Ectodermal cell (in vitro differentiated cells): ENCODE results near the gene GPC6.
"Not testable (repeated sequence)": the region's sequence is repeated elsewhere in the genome, so short reads cannot be mapped to it uniquely, and the experiment has no call there.

Experiments
- H3K27ac ChIP-seq: 2 replicates; pipeline ENCODE4 v1.7.0; 2013; ENCODE audit warnings: mild to moderate bottlenecking, low read depth, low read length; ENCODE audit not compliant: insufficient read depth, poor library complexity, severe bottlenecking
- H3K27me3 ChIP-seq: 2 replicates; pipeline ENCODE4 v1.7.0; 2013; ENCODE audit warnings: mild to moderate bottlenecking, low read length; ENCODE audit not compliant: insufficient read depth, control insufficient read depth, poor library complexity, severe bottlenecking
- H3K36me3 ChIP-seq: one replicate; pipeline ENCODE4 v1.7.0; 2013; ENCODE audit warnings: low read length; ENCODE audit not compliant: control insufficient read depth, insufficient read depth
- H3K4me1 ChIP-seq: one replicate; pipeline ENCODE4 v1.7.0; 2013; ENCODE audit warnings: low read length; ENCODE audit not compliant: control insufficient read depth, insufficient read depth
- H3K4me3 ChIP-seq: 2 replicates; pipeline ENCODE4 v1.7.0; 2013; ENCODE audit warnings: low read depth, low read length, control low read depth; ENCODE audit not compliant: insufficient read depth
- H3K9me3 ChIP-seq: 2 replicates; pipeline ENCODE4 v1.7.0; 2013; ENCODE audit warnings: mild to moderate bottlenecking, low read length, moderate library complexity; ENCODE audit not compliant: control insufficient read depth
- WGBS, 2 experiments: methylation state at CpG; one replicate each; pipeline ENCODE4 v1.1.7; 2013; ENCODE audit warnings: missing lambda C conversion rate in 2 of 2; 5-methylcytosine and 5-hydroxymethylcytosine counted together

Gene GPC6

DNA sequence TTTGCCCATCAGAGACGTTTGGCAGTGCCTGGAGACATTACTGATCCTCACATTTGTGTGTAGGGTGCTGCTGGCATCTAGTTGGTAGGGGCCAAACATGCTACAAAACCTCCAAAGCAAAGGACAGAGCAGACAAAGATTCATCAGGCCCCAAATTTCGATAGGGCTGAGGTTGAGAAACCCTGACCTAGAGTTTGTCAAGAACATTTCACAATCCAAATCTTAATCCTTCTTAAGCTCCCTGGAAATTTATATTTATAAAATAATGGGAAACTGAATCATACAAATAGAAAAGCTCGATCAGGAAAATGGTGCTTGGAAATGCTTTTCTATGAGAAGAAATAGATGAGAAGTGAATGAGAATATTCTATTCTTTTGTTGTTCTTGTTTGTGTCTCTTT, 979.3 kb downstream of the GPC6 start:
- no peak overlapping the region for H3K4me3 ChIP-seq
- no peaks in the 10 kb centered on the region for H3K36me3 ChIP-seq
- no peak overlapping the region for H3K27ac ChIP-seq
- 91 to 93% methylated on average over 3 of the region's 3 CpGs for WGBS, 2 experiments
- no peaks in the 10 kb centered on the region for H3K27me3 ChIP-seq
- no peaks in the 10 kb centered on the region for H3K4me1 ChIP-seq
- no peaks in the 10 kb centered on the region for H3K9me3 ChIP-seq

DNA sequence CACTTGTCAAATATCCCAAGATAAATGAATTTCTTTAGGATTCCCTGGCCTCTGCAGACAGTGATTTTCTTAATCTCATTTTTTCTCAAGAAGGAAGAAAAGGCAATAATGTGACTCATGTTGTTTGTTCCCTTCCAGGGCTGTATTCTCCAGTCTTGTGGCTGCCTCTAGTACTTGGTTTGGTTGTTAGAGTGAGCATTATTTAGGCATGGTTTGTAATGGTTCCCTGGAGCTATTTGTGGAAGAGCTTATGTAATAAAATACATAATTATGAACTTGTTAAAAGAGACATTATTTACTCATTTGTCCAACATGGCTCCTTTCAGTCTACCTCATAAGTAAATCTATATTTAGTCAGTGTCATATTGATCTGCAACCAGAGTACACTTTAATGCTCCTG, 982.5 kb downstream of the GPC6 start:
- Histone ChIP-seq H3K9me3 (no peaks in the 10 kb centered on the region), H3K27me3 (no peaks in the 10 kb centered on the region), H3K4me1 (no peaks in the 10 kb centered on the region), H3K27ac (no peak overlapping the region), H3K36me3 (no peaks in the 10 kb centered on the region), H3K4me3 (no peak overlapping the region)

GRCh38 chr13:94209913-94210312, 983.3 kb downstream of the GPC6 start:
- not testable (repeated sequence) for H3K4me1 ChIP-seq, H3K27ac ChIP-seq, H3K27me3 ChIP-seq, H3K9me3 ChIP-seq, H3K4me3 ChIP-seq, H3K36me3 ChIP-seq
- WGBS, 2 experiments = 88 to 96% methylated on average over 4 of the region's 4 CpGs

GRCh38 chr13:94210816-94211215, 984.2 kb downstream of the GPC6 start:
- H3K9me3 ChIP-seq = no peaks in the 10 kb centered on the region
- no peaks in the 10 kb centered on the region for H3K36me3 ChIP-seq
- 93 to 98% methylated on average over 5 of the region's 5 CpGs for whole genome bisulfite sequencing, 2 experiments
- no peak overlapping the region for H3K4me3 ChIP-seq
- H3K27ac ChIP-seq = no peak overlapping the region
- H3K27me3 ChIP-seq = no peaks in the 10 kb centered on the region
- no peaks in the 10 kb centered on the region for H3K4me1 ChIP-seq

DNA sequence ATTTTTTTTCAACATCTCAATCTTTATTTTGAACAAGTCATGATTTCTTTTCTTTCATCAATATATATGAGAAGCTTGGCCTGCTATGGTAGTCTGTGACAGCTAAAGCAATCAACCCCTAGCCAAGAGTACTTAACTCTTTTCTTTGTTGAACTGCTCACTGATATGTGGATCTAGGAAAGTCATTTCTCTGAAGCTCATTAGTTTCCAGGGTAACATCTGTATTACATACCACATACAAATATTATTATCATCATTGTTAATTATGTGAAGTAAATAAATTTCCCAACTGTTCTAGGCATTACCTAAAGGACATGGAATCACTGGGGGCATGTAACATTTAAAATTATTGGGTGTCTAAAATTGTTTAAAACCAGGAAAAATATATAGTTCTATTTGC, 985.6 kb downstream of the GPC6 start:
- no peak overlapping the region for H3K27ac ChIP-seq
- no peaks in the 10 kb centered on the region for H3K9me3 ChIP-seq
- H3K4me1 ChIP-seq = no peaks in the 10 kb centered on the region
- no peak overlapping the region for H3K4me3 ChIP-seq
- no peaks in the 10 kb centered on the region for H3K27me3 ChIP-seq
- H3K36me3 ChIP-seq = no peaks in the 10 kb centered on the region

GRCh38 chr13:94214121-94214520, 987.5 kb downstream of the GPC6 start:
- no peak overlapping the region for H3K27ac ChIP-seq
- no peaks in the 10 kb centered on the region for H3K9me3 ChIP-seq
- H3K36me3 ChIP-seq = no peaks in the 10 kb centered on the region
- no peaks in the 10 kb centered on the region for H3K27me3 ChIP-seq
- no peak overlapping the region for H3K4me3 ChIP-seq
- WGBS, 2 experiments = no CpG with 5 or more reads among the region's 1 CpG
- H3K4me1 ChIP-seq = no peaks in the 10 kb centered on the region

DNA sequence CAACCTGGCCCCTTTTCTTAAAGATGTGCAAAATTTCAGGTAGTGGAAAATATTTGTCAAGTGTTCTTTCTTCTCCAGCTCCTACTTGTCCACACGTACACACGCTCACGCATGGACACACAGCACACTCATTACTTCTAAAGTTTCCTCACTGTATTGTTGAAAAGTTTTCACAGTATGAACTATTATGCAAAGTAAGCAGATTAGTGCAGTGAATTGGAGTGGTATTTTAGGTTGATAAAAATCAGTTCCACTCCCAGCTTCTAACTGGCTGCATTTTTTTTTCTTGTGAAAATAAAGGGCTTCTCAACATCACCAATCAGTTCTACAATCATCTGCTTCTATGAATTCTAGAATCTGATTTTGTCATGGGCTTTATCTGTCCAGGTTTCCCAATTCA, 988.4 kb downstream of the GPC6 start:
- Histone ChIP-seq H3K27ac (no peak overlapping the region), H3K36me3 (no peaks in the 10 kb centered on the region), H3K4me1 (no peaks in the 10 kb centered on the region), H3K9me3 (no peaks in the 10 kb centered on the region), H3K27me3 (no peaks in the 10 kb centered on the region), H3K4me3 (no peak overlapping the region)
- WGBS, 2 experiments = 100% methylated on average over 2 of the region's 3 CpGs; no CpG with 5 or more reads in 1 of the 2 experiments

DNA sequence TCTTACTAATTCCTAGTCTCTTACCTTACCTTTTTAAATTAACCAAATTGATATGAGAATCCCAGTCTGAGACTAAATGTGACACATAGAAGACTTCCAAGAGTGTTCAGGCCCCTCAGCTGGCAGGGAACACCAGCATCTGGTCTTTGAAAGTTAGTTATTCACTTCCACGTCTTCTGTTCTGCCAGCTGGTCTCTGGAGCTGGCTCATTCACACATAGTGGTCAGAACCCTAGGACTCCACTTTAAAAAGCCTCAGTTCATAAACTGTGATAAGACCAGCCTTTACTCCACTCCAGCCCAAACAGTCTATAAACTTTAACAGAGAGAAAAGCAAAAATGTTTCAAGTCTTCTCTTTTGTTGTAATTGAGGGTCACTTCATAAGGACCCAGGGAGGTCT, 989.9 kb downstream of the GPC6 start:
- Histone ChIP-seq H3K4me1 (no peaks in the 10 kb centered on the region), H3K4me3 (no peak overlapping the region), H3K27me3 (no peaks in the 10 kb centered on the region), H3K27ac (no peak overlapping the region), H3K9me3 (no peaks in the 10 kb centered on the region), H3K36me3 (no peaks in the 10 kb centered on the region)
- WGBS, 2 experiments = 74 to 79% methylated on average over 1 of the region's 1 CpG

GRCh38 chr13:94217370-94217769, 990.8 kb downstream of the GPC6 start:
- no peak overlapping the region for H3K27ac ChIP-seq
- WGBS, 2 experiments = 77 to 91% methylated on average over 3 of the region's 3 CpGs
- no peaks in the 10 kb centered on the region for H3K36me3 ChIP-seq

DNA sequence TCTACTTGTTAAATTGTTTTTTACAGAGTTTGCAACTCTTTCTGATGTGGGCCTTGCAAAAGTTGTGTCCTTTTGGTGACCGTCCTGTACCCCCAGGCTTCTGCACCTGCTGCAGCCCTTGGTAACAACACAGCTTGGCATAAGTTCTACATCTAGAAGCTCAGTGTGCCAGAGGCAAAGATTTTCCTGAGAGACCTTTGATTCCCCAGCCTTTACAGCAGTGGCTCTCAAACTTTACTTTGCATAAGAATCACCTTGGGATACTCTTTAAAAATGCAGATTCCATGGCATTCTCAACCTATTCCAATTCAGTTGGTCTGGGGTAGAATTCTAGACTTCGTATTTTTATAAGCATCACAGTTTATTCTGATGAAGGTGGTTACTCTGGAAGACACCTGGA, 991.9 kb downstream of the GPC6 start:
- Histone ChIP-seq H3K27me3 (no peaks in the 10 kb centered on the region), H3K9me3 (no peaks in the 10 kb centered on the region), H3K4me1 (no peaks in the 10 kb centered on the region), H3K4me3 (no peak overlapping the region), H3K27ac (no peak overlapping the region), H3K36me3 (no peaks in the 10 kb centered on the region)
- 52% methylated on average over 1 to 2 of the region's 2 CpGs for WGBS, 2 experiments

More at GRCh38 chr13:94217370-94217769, 990.8 kb downstream of the GPC6 start:
- Histone ChIP-seq H3K4me3 (no peak overlapping the region), H3K27me3 (no peaks in the 10 kb centered on the region), H3K4me1 (no peaks in the 10 kb centered on the region), H3K9me3 (no peaks in the 10 kb centered on the region)

GRCh38 chr13:94218951-94219350, 992.3 kb downstream of the GPC6 start:
- H3K4me1 ChIP-seq = no peaks in the 10 kb centered on the region
- H3K27me3 ChIP-seq = no peaks in the 10 kb centered on the region
- H3K4me3 ChIP-seq = no peak overlapping the region
- H3K36me3 ChIP-seq = no peaks in the 10 kb centered on the region
- no peak overlapping the region for H3K27ac ChIP-seq
- H3K9me3 ChIP-seq = no peaks in the 10 kb centered on the region
- WGBS, 2 experiments = 82 to 95% methylated on average over 3 of the region's 3 CpGs
